Caco-2 (cell line): ENCODE measurements around the gene GLYATL3. TPM values are rescaled to one million over a fixed set of nuclear protein-coding genes. Genes with fewer than 3 reads are reported as not detected.

ENCODE experiments used
- BruUV-seq: library from RNA; stranded (reverse); fragments of 400-500 nt; replicated peaks from 2 replicates; lab custom pipeline; 2021; lab: Mats Ljungman, UMichigan
- CTCF ChIA-PET: fragments of 300-600 bp; sonication (Branson Sonifier 250); formaldehyde crosslinking; loops from one replicate; lab custom pipeline; 2022; ENCODE audit warnings: antibody characterized with exemption; lab: Charles Lee
- POLR2A ChIA-PET: fragments of 300-600 bp; sonication (Branson Sonifier 250); formaldehyde crosslinking; loops from one replicate; lab custom pipeline; 2022; ENCODE audit warnings: antibody characterized with exemption; lab: Charles Lee
- DNase-seq, 2 experiments: peaks; one replicate each; pipeline versions ENCODE4 v3.0.0 to v3.0.0-alpha.2; 2020 to 2022
- H3K27me3 ChIP-seq: replicated peaks from 2 replicates; pipeline ENCODE4 v1.6.0; 2011; ENCODE audit warnings: low read length; ENCODE audit not compliant: control insufficient read depth, insufficient read depth
- H3K36me3 ChIP-seq: 2 replicates; pipeline ENCODE4 v1.5.1; 2011; ENCODE audit warnings: low read length; ENCODE audit not compliant: control insufficient read depth, insufficient read depth
- H3K4me1 ChIP-seq: fragments of 250-450 bp; sonication (Bioruptor Pico); 2 replicates; pipeline ENCODE4 v1.5.1; 2020; ENCODE audit warnings: mild to moderate bottlenecking
- H3K4me3 ChIP-seq: 2 replicates; pipeline ENCODE4 v1.5.1; 2011; ENCODE audit warnings: low read depth, mild to moderate bottlenecking, control low read depth, low read length
- H3K9me3 ChIP-seq: fragments of 250-450 bp; sonication (Bioruptor Pico); 2 replicates; pipeline ENCODE4 v1.5.1; 2020; ENCODE audit warnings: mild to moderate bottlenecking, moderate library complexity
- H3K27ac Mint-ChIP-seq: one replicate; pipeline ENCODE4 v1.8.0; 2022; ENCODE audit warnings: mixed read lengths; ENCODE audit not compliant: unreplicated experiment
- H3K27me3 Mint-ChIP-seq: one replicate; pipeline ENCODE4 v1.8.0; 2022; ENCODE audit warnings: mixed read lengths; ENCODE audit not compliant: insufficient read depth, unreplicated experiment
- H3K36me3 Mint-ChIP-seq: one replicate; pipeline ENCODE4 v1.8.0; 2022; ENCODE audit warnings: mild to moderate bottlenecking, mixed read lengths; ENCODE audit not compliant: insufficient read depth, unreplicated experiment
- H3K4me1 Mint-ChIP-seq: one replicate; pipeline ENCODE4 v1.8.0; 2022; ENCODE audit warnings: low read depth, mixed read lengths; ENCODE audit not compliant: unreplicated experiment
- H3K4me3 Mint-ChIP-seq: one replicate; pipeline ENCODE4 v1.8.0; 2022; ENCODE audit warnings: mild to moderate bottlenecking, moderate library complexity, mixed read lengths; ENCODE audit not compliant: unreplicated experiment
- H3K9me3 Mint-ChIP-seq: one replicate; pipeline ENCODE4 v1.8.0; 2022; ENCODE audit warnings: mixed read lengths; ENCODE audit not compliant: unreplicated experiment
- intact Hi-C: fragments of 100-400 bp; cut with micrococcal nuclease; formaldehyde crosslinking; loops from one replicate; pipeline ENCODE4 v1.10.0; 2022; ENCODE audit not compliant: unreplicated experiment
- total RNA-seq: library from RNA; stranded (reverse); gene quantifications from 2 replicates; pipeline ENCODE4 v1.2.3, GENCODE V29; 2022
- TF ChIP-seq, protein P1 (sequence below), 2 experiments: fragments of 200-600 bp in 1 of 2; IDR thresholded peaks; 1 replicate in 1 of 2; 2 replicates in 1 of 2; pipeline versions ENCODE4 v1.5.1 to v1.8.0; 2011 to 2022; ENCODE audit warnings: antibody characterized with exemption in 1 of 2, control low read depth in 1 of 2, inconsistent platforms in 1 of 2, low read depth in 1 of 2, low read length in 1 of 2, mild to moderate bottlenecking in 1 of 2, moderate library complexity in 1 of 2; ENCODE audit not compliant: insufficient read depth in 1 of 2, severe bottlenecking in 1 of 2, unreplicated experiment in 1 of 2

GLYATL3 gene
- total RNA-seq, 1 experiment from 2014 or later = not detected

DNA sequence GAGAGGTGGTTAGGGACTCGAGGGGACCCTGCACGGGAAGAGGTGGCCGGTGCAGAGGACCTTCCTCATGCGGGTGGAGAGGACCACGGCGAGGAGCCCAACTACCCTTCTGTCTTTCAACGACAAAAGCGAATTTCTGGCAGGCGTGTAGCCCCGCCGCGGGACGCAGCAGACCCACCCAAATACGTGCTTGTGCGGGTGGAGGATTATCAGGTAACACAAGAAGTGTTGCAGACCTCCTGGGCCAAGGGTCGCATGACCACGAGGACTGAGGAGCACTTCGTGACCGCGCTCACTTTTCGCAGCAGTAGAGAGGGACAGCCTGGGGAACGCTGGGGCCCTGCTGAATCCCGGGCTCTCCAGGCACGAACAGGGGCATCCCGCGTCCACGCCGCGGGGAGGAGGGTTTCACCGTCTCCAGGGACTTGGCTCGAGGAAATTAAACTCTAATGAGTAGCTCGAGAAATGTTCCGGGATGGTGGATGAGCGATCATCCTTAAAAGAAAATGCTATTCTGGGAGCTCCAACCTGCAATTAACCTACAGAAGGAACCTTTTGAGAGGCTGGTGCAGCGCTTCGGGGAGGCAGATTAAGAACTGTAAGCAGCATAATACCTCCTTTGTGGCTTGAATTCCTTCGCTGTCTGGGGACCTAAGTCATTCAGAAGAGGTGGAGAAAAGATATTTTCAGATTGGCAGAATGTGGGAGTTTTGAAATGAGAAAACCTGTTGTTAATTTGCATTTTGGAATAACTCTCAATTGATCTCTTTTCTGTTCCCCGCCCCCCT lies 51.5 kb downstream of the GLYATL3 start:
- no peaks in the 10 kb centered on the region for H3K27me3 ChIP-seq
- peak overlapping the region; percentile 77 for H3K4me3 Mint-ChIP-seq
- TSS peak; percentile 37 for BruUV-seq
- peaks cover 9% of the 10 kb centered on the region for H3K4me1 Mint-ChIP-seq
- ChIA-PET CTCF (interaction anchor here (1.0 kb wide), 1 partner anchor 19 kb away, joined by 4 read pairs; no protein-coding TSS in a partner anchor), POLR2A (no interaction called here)
- TF ChIP-seq, protein P1, sequence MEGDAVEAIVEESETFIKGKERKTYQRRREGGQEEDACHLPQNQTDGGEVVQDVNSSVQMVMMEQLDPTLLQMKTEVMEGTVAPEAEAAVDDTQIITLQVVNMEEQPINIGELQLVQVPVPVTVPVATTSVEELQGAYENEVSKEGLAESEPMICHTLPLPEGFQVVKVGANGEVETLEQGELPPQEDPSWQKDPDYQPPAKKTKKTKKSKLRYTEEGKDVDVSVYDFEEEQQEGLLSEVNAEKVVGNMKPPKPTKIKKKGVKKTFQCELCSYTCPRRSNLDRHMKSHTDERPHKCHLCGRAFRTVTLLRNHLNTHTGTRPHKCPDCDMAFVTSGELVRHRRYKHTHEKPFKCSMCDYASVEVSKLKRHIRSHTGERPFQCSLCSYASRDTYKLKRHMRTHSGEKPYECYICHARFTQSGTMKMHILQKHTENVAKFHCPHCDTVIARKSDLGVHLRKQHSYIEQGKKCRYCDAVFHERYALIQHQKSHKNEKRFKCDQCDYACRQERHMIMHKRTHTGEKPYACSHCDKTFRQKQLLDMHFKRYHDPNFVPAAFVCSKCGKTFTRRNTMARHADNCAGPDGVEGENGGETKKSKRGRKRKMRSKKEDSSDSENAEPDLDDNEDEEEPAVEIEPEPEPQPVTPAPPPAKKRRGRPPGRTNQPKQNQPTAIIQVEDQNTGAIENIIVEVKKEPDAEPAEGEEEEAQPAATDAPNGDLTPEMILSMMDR (IDR thresholded peaks at IDR 0.05; ENCODE audit: insufficient read depth in 1 of 2, low read depth in 1 of 2, low read length in 1 of 2, severe bottlenecking in 1 of 2, unreplicated experiment in 1 of 2) = no peak
- peak; percentile 29 to 30 for DNase-seq
- H3K4me3 ChIP-seq = peak overlapping the region; percentile 44
- no peaks in the 10 kb centered on the region for H3K36me3 ChIP-seq
- peaks cover 7% of the 10 kb centered on the region; the same call in 1 of the 2 replicates for H3K4me1 ChIP-seq
- no peaks in the 10 kb centered on the region for H3K27me3 Mint-ChIP-seq
- peak overlapping the region; percentile 22 for H3K27ac Mint-ChIP-seq
- no peaks in the 10 kb centered on the region for H3K9me3 Mint-ChIP-seq
- no peaks in the 10 kb centered on the region for H3K9me3 ChIP-seq
- peaks cover 4% of the 10 kb centered on the region for H3K36me3 Mint-ChIP-seq
- intact Hi-C loops = no loop called here

DNA sequence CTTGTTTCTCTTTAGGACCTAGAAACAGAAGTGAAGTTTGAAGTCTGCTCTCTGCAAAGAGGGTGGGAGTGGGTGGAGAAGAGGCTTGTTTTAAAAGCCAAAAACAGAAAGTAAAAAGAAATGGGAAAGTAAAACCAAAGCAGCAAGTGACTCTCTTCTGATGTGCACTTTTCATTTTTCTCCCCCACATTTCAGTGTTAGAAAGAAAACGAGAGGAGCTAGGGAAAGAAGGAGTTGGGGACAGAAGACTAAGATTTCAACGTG lies 52.1 kb downstream of the GLYATL3 start:
- intact Hi-C loops = no loop called here
- Histone ChIP-seq H3K9me3 (no peaks in the 10 kb centered on the region), H3K27me3 (no peaks in the 10 kb centered on the region), H3K4me1 (peaks cover 12% of the 10 kb centered on the region), H3K36me3 (no peaks in the 10 kb centered on the region), H3K4me3 (peak overlapping the region; percentile 44)
- no TSS peak for BruUV-seq
- H3K27me3 Mint-ChIP-seq = no peaks in the 10 kb centered on the region
- H3K36me3 Mint-ChIP-seq = peaks cover 4% of the 10 kb centered on the region
- H3K4me3 Mint-ChIP-seq = peak overlapping the region; percentile 77
- no peaks in the 10 kb centered on the region for H3K9me3 Mint-ChIP-seq
- H3K4me1 Mint-ChIP-seq = peaks cover 14% of the 10 kb centered on the region
- no peak overlapping the region for H3K27ac Mint-ChIP-seq
- TF ChIP-seq, protein P1 (IDR thresholded peaks at IDR 0.05; ENCODE audit: insufficient read depth in 1 of 2, low read depth in 1 of 2, low read length in 1 of 2, severe bottlenecking in 1 of 2, unreplicated experiment in 1 of 2) = no peak
- CTCF ChIA-PET = no interaction called here
- POLR2A ChIA-PET = no interaction called here
- DNase-seq = no peak

DNA sequence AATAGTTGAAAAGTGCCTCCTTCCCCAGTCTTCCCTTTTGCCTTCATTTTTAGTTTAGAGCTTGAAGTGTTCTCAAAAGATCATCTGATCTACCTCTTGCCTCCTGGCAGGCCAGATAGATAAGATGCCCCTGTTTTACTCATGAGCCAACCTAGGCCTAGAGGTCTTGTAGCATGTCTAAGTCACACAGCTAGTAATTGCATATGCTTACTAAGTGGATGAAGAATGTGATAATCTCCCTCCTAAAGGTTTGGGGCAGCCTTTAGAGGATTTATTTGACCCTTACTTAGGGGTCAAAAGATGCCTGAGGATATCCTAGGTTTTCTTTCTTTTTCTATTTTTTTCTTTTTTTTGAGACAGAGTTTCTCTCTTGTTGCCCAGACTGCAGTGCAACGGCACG lies 52.9 kb downstream of the GLYATL3 start:
- TF ChIP-seq, protein P1 (IDR thresholded peaks at IDR 0.05; ENCODE audit: insufficient read depth in 1 of 2, low read depth in 1 of 2, low read length in 1 of 2, severe bottlenecking in 1 of 2, unreplicated experiment in 1 of 2) = no peak
- no peak for DNase-seq
- peaks cover 4% of the 10 kb centered on the region for H3K36me3 Mint-ChIP-seq
- H3K4me3 Mint-ChIP-seq = peak overlapping the region; percentile 22
- Histone ChIP-seq H3K9me3 (no peaks in the 10 kb centered on the region), H3K4me3 (no peak overlapping the region), H3K36me3 (no peaks in the 10 kb centered on the region), H3K4me1 (peaks cover 15% of the 10 kb centered on the region), H3K27me3 (no peaks in the 10 kb centered on the region)
- BruUV-seq = no TSS peak
- intact Hi-C loops = no loop called here
- no peaks in the 10 kb centered on the region for H3K9me3 Mint-ChIP-seq
- ChIA-PET CTCF (no interaction called here), POLR2A (no interaction called here)
- H3K27ac Mint-ChIP-seq = no peak overlapping the region
- H3K27me3 Mint-ChIP-seq = no peaks in the 10 kb centered on the region
- H3K4me1 Mint-ChIP-seq = peaks cover 14% of the 10 kb centered on the region
